ENCODE results near the gene ASB2.

The ASB2 gene

GRCh38 chr14:93930296-93930988 is 45.9 kb downstream of the ASB2 start:
- Histone ChIP-seq H3K27ac (ENCODE audit: extremely low read depth, low read depth, low read length) (no peak overlapping the region), H3K9me3 (ENCODE audit: control insufficient read depth, insufficient read depth, low read depth, low read length) (no peaks in the 10 kb centered on the region), H3K4me3 (ENCODE audit: low read depth, low read length) (no peak overlapping the region), H3K4me1 (ENCODE audit: control insufficient read depth, insufficient read depth, low read length) (no peaks in the 10 kb centered on the region), H3K36me3 (ENCODE audit: control insufficient read depth in 2 of 2, insufficient read depth in 1 of 2, low read length in 2 of 2) (no peaks in the 10 kb centered on the region)
- TF ChIP-seq ZNF792 (tag by site-specific recombination; IDR thresholded peaks at IDR 0.05) (no peak), FEZF1 (tag by site-specific recombination; IDR thresholded peaks at IDR 0.05) (no peak), ZNF596 (tag by site-specific recombination; IDR thresholded peaks at IDR 0.05) (no peak), ZNF623 (tag by site-specific recombination; IDR thresholded peaks at IDR 0.05) (no peak), ZNF549 (tag by site-specific recombination; IDR thresholded peaks at IDR 0.05) (no peak), HOXD13 (CRISPR knock-in tag; IDR thresholded peaks at IDR 0.05; ENCODE audit: borderline replicate concordance) (no peak), KLF1 (tag by site-specific recombination; IDR thresholded peaks at IDR 0.05) (no peak), ZNF658 (tag by site-specific recombination; IDR thresholded peaks at IDR 0.05) (no peak), ZNF521 (tag by site-specific recombination; IDR thresholded peaks at IDR 0.05) (no peak), ZNF76 (tag by site-specific recombination; IDR thresholded peaks at IDR 0.05; ENCODE audit: borderline replicate concordance, low read depth) (no peak), ZNF16 (tag by site-specific recombination; IDR thresholded peaks at IDR 0.05; ENCODE audit: low read depth) (no peak), ZNF133 (tag by site-specific recombination; IDR thresholded peaks at IDR 0.05) (no peak), ZNF585B (tag by site-specific recombination; IDR thresholded peaks at IDR 0.05) (no peak), ZNF341 (tag by site-specific recombination; IDR thresholded peaks at IDR 0.05; ENCODE audit: low read depth) (no peak)
- ChIA-PET POLR2A (no interaction called here), CTCF (interaction anchor here (0.6 kb wide), 2 partner anchors 230 to 274 kb away, joined by 3 read pairs; no protein-coding TSS in a partner anchor)

- Histone ChIP-seq H3K4me3 (ENCODE audit: low read depth, low read length) (no peak overlapping the region), H3K9me3 (ENCODE audit: control insufficient read depth, insufficient read depth, low read depth, low read length) (no peaks in the 10 kb centered on the region), H3K4me1 (ENCODE audit: control insufficient read depth, insufficient read depth, low read length) (no peaks in the 10 kb centered on the region), H3K36me3 (ENCODE audit: control insufficient read depth in 2 of 2, insufficient read depth in 1 of 2, low read length in 2 of 2) (no peaks in the 10 kb centered on the region), H3K27ac (ENCODE audit: extremely low read depth, low read depth, low read length) (no peak overlapping the region)
- CTCF ChIA-PET = no interaction called here
- POLR2A ChIA-PET = no interaction called here
- no peak for TF ChIP-seq ZNF362 (tag by site-specific recombination; IDR thresholded peaks at IDR 0.05)
- TF ChIP-seq ZNF777 (tag by site-specific recombination; IDR thresholded peaks at IDR 0.05; ENCODE audit: borderline replicate concordance) = no peak
- TF ChIP-seq ZNF510 (tag by site-specific recombination; IDR thresholded peaks at IDR 0.05; ENCODE audit: insufficient replicate concordance) = no peak
- TF ChIP-seq ZNF223 (tag by site-specific recombination; IDR thresholded peaks at IDR 0.05) = no peak
- no peak for TF ChIP-seq ZNF707 (tag by site-specific recombination; IDR thresholded peaks at IDR 0.05)
- no peak for TF ChIP-seq TSHZ1 (tag by site-specific recombination; IDR thresholded peaks at IDR 0.05; ENCODE audit: borderline replicate concordance)
- no peak for TF ChIP-seq ZNF398 (tag by site-specific recombination; IDR thresholded peaks at IDR 0.05)
- TF ChIP-seq ZNF514 (tag by site-specific recombination; IDR thresholded peaks at IDR 0.05) = no peak
- no peak for TF ChIP-seq YY2 (tag by site-specific recombination; IDR thresholded peaks at IDR 0.05)
- TF ChIP-seq ZNF311 (tag by site-specific recombination; IDR thresholded peaks at IDR 0.05; ENCODE audit: borderline replicate concordance) = no peak
- TF ChIP-seq ZNF670 (tag by site-specific recombination; IDR thresholded peaks at IDR 0.05; ENCODE audit: low read depth) = no peak
These were observed 46.7 kb downstream of the ASB2 start for GRCh38 chr14:93929657-93930056.

Data from HEK293 (cell line).